ENCODE results near the gene AJAP1.
"Not testable (repeated sequence)": the region's sequence is repeated elsewhere in the genome, so short reads cannot be mapped to it uniquely, and the experiment has no call there.

The AJAP1 gene

DNA sequence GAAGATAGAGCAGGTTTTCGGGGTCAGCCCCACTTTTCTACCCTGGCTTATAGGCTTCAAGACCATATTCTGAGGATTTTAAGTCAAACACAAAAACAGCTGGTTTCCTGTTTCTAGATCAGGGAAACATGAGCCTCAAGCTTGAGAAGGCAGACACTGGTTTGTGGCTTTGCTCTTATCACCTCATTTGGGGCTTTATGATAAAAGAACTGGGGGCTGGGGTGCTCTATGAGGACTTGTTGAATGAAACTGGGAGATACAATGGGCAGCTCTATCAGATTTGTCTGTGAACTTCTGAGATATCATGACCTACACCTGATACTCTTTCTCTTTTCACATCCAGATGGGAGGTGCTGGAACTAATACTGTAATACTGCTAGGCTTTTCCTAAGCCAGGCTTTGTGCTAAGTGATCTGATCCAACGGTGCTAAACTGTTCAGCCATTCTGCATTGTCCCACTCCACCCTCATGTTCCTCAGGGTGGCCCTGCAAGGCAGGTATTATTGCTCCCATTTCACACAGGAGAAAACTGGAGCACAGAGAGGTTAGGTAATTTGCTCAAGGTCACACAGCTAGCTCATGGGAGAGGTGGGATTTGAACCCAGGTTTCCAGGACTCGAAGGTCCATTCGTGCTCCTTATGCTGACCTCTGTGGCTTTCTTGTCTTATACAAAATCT, 6.6 kb downstream of the AJAP1 start:
- TF ChIP-seq, protein P1, sequence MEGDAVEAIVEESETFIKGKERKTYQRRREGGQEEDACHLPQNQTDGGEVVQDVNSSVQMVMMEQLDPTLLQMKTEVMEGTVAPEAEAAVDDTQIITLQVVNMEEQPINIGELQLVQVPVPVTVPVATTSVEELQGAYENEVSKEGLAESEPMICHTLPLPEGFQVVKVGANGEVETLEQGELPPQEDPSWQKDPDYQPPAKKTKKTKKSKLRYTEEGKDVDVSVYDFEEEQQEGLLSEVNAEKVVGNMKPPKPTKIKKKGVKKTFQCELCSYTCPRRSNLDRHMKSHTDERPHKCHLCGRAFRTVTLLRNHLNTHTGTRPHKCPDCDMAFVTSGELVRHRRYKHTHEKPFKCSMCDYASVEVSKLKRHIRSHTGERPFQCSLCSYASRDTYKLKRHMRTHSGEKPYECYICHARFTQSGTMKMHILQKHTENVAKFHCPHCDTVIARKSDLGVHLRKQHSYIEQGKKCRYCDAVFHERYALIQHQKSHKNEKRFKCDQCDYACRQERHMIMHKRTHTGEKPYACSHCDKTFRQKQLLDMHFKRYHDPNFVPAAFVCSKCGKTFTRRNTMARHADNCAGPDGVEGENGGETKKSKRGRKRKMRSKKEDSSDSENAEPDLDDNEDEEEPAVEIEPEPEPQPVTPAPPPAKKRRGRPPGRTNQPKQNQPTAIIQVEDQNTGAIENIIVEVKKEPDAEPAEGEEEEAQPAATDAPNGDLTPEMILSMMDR (conservative IDR thresholded peaks at IDR 0.05; ENCODE audit: control insufficient read depth, insufficient read depth, low read depth, low read length) = no peak
- H3K4me3 ChIP-seq (ENCODE audit: control insufficient read depth, low read depth, low read length) = no peak overlapping the region
- DNase-seq (ENCODE audit: low read depth) = no peak

DNA sequence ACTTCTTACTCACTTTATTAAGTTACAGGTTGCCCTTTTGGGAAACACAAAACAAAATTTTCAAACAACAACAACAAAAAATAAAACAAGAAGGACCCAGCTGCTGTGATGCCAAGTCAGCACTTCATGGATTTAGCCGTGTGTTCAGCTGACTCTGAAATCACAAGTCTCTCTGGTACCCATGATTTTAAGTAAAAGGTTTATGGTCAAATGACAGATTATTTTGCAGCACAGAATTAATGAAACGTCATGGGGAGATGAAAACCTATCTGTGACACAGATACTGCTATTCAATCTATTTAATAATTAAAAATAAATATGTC, 7.1 kb downstream of the AJAP1 start:
- no peak for DNase-seq (ENCODE audit: low read depth)
- no peak overlapping the region for H3K4me3 ChIP-seq (ENCODE audit: control insufficient read depth, low read depth, low read length)
- TF ChIP-seq, protein P1 (conservative IDR thresholded peaks at IDR 0.05; ENCODE audit: control insufficient read depth, insufficient read depth, low read depth, low read length) = no peak

DNA sequence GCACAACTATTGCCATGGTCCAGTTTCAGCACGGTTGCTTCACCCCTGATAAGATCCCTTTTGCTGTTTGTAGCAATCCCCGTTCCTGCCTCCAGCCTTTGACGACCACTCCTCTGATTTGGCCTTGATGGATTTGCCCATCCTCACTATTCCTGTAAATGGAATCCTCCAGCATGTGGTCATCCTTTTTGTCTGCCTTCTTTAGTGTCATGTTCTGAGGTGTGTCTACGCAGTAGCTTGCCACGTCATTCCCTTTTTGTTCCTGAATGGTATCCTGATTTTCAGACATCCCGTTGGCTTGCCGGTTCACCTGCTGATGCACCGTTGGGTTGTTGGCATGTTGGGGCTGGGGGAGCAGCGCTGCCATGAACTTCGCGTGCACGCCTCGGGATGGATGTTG, 7.8 kb downstream of the AJAP1 start:
- no peak for DNase-seq (ENCODE audit: low read depth)

DNA sequence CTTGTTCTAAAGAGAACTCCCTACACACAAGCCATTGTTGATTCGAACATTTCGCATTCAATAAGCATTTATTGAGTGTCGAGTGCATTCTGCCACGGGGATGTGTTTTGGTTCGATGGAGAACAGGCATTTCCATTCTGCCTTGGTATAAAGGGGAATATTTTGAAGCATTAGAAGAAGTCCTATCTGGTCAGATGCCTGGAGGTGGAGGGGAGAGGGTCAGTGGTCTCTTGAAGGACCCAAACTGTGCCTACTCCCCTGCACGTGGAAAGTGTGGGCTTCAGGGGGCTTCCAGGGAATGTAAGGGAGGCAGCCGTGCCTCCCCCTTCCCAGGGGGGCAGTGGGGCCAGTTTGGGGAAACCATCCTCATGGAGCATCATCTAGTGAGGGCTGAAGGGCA, 8.3 kb downstream of the AJAP1 start:
- DNase-seq (ENCODE audit: low read depth) = no peak
- H3K4me3 ChIP-seq (ENCODE audit: control insufficient read depth, low read depth, low read length) = no peak overlapping the region
- TF ChIP-seq, protein P1 (conservative IDR thresholded peaks at IDR 0.05; ENCODE audit: control insufficient read depth, insufficient read depth, low read depth, low read length) = no peak

More for the DNA sequence above, 7.8 kb downstream of the AJAP1 start:
- H3K4me3 ChIP-seq (ENCODE audit: control insufficient read depth, low read depth, low read length) = no peak overlapping the region
- TF ChIP-seq, protein P1 (conservative IDR thresholded peaks at IDR 0.05; ENCODE audit: control insufficient read depth, insufficient read depth, low read depth, low read length) = no peak

DNA sequence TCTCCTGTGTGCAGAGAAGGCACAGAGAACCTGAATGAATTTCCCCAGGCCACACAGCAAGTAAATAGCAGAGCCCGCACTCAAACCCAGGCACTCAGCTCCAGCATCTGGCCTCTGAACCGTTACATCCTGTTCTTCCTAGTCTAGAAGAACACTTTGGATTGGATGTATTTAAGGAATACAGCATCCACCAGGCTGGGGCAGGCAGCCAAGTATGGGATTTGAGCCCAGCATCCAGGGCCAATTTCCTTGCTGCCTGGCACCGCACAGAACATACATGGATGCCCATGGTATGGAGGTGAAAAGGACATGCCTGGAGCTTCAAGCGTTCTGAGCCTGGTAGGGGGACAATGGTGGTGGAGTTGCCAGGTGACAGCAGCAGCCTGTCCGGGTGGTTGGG, 9.7 kb downstream of the AJAP1 start:
- TF ChIP-seq, protein P1 (conservative IDR thresholded peaks at IDR 0.05; ENCODE audit: control insufficient read depth, insufficient read depth, low read depth, low read length) = no peak
- no peak overlapping the region for H3K4me3 ChIP-seq (ENCODE audit: control insufficient read depth, low read depth, low read length)
- no peak for DNase-seq (ENCODE audit: low read depth)

DNA sequence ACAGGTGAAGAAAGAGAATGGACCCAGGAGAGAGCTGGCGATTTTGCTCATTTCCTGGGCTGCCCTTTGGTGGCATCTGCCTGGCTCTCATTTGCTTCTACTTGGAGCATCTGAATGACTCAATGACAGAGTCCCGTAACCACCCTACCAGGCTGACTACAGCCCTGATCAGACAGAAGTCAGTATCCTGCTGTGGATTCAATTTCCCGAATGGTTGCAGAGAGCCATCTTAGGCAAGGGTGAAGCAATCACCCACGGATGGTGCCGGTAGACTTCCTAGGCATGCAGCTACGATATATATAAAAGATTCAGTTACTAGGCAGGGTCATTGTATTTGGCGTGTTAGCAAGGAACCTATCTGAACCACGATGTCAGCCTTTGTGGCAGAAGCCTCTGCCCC, 10.2 kb downstream of the AJAP1 start:
- H3K4me3 ChIP-seq (ENCODE audit: control insufficient read depth, low read depth, low read length) = no peak overlapping the region
- TF ChIP-seq, protein P1 (conservative IDR thresholded peaks at IDR 0.05; ENCODE audit: control insufficient read depth, insufficient read depth, low read depth, low read length) = no peak

DNA sequence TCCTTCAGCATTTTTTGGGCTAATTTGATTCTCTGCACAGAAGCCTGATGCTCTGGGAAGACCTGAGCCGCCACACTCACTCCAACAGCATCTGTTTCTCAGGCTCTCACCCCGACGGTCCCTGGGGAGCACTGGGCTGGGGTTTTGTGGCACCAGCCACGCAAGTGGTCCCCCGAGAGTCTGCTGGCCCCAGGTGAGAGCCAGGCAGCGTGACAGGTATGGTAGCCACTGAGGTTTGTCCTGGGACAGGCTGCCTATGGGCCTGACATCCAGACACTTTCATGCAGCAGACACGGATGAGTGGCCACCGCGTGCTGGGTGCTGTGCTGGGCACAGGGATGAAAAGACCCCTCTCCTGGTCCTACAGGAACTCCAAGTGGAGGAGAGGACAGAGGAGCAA, 11.0 kb downstream of the AJAP1 start:
- H3K4me3 ChIP-seq (ENCODE audit: control insufficient read depth, low read depth, low read length) = no peak overlapping the region
- TF ChIP-seq, protein P1 (conservative IDR thresholded peaks at IDR 0.05; ENCODE audit: control insufficient read depth, insufficient read depth, low read depth, low read length) = no peak
- DNase-seq (ENCODE audit: low read depth) = no peak

More for the DNA sequence above, 10.2 kb downstream of the AJAP1 start:
- no peak for DNase-seq (ENCODE audit: low read depth)

DNA sequence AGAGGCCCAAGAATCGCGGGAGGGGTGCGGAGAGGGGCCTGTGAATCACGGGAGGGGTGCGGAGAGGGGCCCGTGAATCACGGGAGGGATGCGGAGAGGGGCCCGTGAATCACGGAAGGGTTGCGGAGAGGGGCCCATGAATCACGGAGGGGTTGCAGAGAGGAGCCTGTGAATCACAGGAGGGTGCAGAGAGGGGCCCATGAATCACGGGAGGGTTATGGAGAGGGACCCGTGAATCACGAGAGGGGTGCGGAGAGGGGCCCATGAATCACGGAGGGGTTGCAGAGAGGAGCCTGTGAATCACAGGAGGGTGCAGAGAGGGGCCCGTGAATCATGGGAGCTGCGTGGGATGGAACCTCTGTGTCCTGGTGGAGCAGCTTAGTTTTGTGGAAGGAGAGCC, 12.3 kb downstream of the AJAP1 start:
- peak; percentile 63 for DNase-seq (ENCODE audit: low read depth)
- not testable (repeated sequence) for H3K4me3 ChIP-seq (ENCODE audit: control insufficient read depth, low read depth, low read length)

Measured in fibroblast of mammary gland (primary cell).